HepG2 (cell line): ENCODE results near the gene NEK11. TPM values are rescaled to one million over a fixed set of nuclear protein-coding genes. Genes with fewer than 3 reads are reported as not detected.
A peak's percentile ranks its signal among the peaks of the same experiment; 100 is the strongest.

Experiments used
- ADNP ChIP-seq: sonication (generic); formaldehyde crosslinking; IDR thresholded peaks from 2 replicates; pipeline ENCODE4 v1.4.0; 2020; ENCODE audit warnings: missing genetic modification reagents
- ATF7-NPFF ChIP-seq: sonication (generic); formaldehyde crosslinking; IDR thresholded peaks from 2 replicates; pipeline ENCODE4 v1.8.1; 2023; ENCODE audit warnings: mild to moderate bottlenecking, low read depth, missing genetic modification reagents, moderate library complexity
- ATRX ChIP-seq: sonication (generic); formaldehyde crosslinking; IDR thresholded peaks from 2 replicates; pipeline ENCODE4 v1.4.0; 2020; ENCODE audit warnings: missing genetic modification reagents, borderline replicate concordance
- IKZF1 ChIP-seq: fragments of 450-650 bp; IDR thresholded peaks from 2 replicates; pipeline ENCODE4 v1.7.1; 2016
- NAIF1 ChIP-seq: sonication (generic); formaldehyde crosslinking; IDR thresholded peaks from 2 replicates; pipeline ENCODE4 v1.5.0; 2020; ENCODE audit warnings: mild to moderate bottlenecking, missing genetic modification reagents, borderline replicate concordance
- ONECUT2 ChIP-seq: sonication (generic); formaldehyde crosslinking; IDR thresholded peaks from 2 replicates; pipeline ENCODE4 v1.4.0; 2020; ENCODE audit warnings: missing genetic modification reagents
- ZBTB42 ChIP-seq: sonication (generic); formaldehyde crosslinking; IDR thresholded peaks from 2 replicates; pipeline ENCODE4 v1.5.0; 2020; ENCODE audit warnings: mild to moderate bottlenecking, missing genetic modification reagents
- ZNF558 ChIP-seq: sonication (generic); formaldehyde crosslinking; IDR thresholded peaks from 2 replicates; pipeline ENCODE4 v1.9.0; 2022; ENCODE audit warnings: mild to moderate bottlenecking, missing genetic modification reagents, borderline replicate concordance
- polyA plus RNA-seq, 8 experiments: library from polyadenylated mRNA; depleted of rRNA in 3 of 8; stranded (reverse) in 7 of 8; unstranded in 1 of 8; fragments of >200 nt; fragmentation: Illumina TruSeq in 4 of 8; extraction: Trizol in 4 of 8; gene quantifications; 2 replicates each; pipeline versions ENCODE4 v1.2.1 to v1.2.3, GENCODE V29; 2011 to 2016; ENCODE audit warnings: low read depth in 4 of 8, missing spikeins in 1 of 8, mixed read lengths in 1 of 8; ENCODE audit not compliant: insufficient read depth in 1 of 8
- total RNA-seq, 5 experiments: library from RNA; depleted of rRNA; stranded (reverse); fragments of >200 nt; fragmentation: Illumina TruSeq; extraction: Trizol; gene quantifications; 2 replicates each; pipeline ENCODE4 v1.2.3, GENCODE V29; 2016; ENCODE audit warnings: low read depth in 1 of 5
- TF ChIP-seq, protein P1 (sequence below): sonication (generic); formaldehyde crosslinking; IDR thresholded peaks from 2 replicates; pipeline ENCODE4 v1.4.0; 2020; ENCODE audit warnings: missing genetic modification reagents
- TF ChIP-seq, protein P2 (sequence below): sonication (generic); formaldehyde crosslinking; IDR thresholded peaks from 2 replicates; pipeline ENCODE4 v1.5.0; 2020; ENCODE audit warnings: missing genetic modification reagents, mild to moderate bottlenecking, borderline replicate concordance
- TF ChIP-seq, protein P3 (sequence below): IDR thresholded peaks from 2 replicates; pipeline ENCODE4 v1.6.1; 2018; ENCODE audit warnings: missing genetic modification reagents
- TF ChIP-seq, protein P4 (sequence below): sonication (generic); formaldehyde crosslinking; IDR thresholded peaks from 2 replicates; pipeline ENCODE4 v1.8.0; 2022; ENCODE audit warnings: mild to moderate bottlenecking, missing genetic modification reagents
- TF ChIP-seq, protein P5 (sequence below): sonication (generic); formaldehyde crosslinking; IDR thresholded peaks from 2 replicates; pipeline ENCODE4 v1.4.0; 2020; ENCODE audit warnings: missing genetic modification reagents
- TF ChIP-seq, protein P6 (sequence below): sonication (generic); formaldehyde crosslinking; conservative IDR thresholded peaks from 2 replicates; pipeline ENCODE4 v1.4.0; 2020; ENCODE audit warnings: missing genetic modification reagents
- TF ChIP-seq, protein P7 (sequence below): sonication (generic); formaldehyde crosslinking; IDR thresholded peaks from 2 replicates; pipeline ENCODE4 v1.4.0; 2020; ENCODE audit warnings: missing genetic modification reagents

Gene NEK11
- total and polyA plus RNA-seq, 2 of the 13 experiments (the other 11 are each of a cell fraction or from before 2014, with no cell fraction given): 0.95 to 2.2 TPM

DNA sequence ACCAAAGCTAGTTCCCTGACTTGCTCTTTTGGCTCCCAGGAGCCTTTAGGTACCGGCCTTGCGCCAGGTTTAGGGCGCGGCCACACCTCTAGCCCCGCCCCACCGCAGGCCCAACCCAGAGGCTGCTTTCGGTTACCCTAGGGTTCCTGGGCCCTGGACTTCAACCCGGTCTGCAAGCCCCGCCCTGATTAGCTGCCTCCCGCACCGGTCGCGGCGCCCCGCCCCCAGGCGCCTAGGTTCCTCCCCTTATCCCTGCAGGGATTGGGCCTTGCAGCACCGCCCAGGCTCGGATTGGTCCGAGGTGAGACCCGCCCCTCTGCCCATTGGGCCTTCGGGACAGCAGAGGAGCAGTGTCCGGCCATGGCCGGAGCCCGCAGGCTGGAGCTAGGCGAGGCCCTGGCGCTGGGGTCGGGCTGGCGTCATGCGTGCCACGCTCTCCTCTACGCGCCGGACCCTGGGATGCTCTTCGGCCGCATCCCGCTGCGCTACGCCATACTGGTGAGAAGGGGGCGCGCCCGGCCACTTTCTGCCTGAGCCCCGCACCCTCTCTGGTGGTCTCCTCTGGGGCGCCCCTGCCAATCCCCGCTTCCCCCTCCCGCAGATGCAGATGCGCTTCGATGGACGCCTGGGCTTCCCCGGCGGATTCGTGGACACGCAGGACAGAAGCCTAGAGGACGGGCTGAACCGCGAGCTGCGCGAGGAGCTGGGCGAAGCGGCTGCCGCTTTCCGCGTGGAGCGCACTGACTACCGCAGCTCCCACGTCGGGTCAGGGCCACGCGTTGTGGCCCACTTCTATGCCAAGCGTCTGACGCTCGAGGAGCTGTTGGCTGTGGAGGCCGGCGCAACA is 355.0 kb downstream of the NEK11 start, which contains the start of gene NUDT16 (continued):
- TF ChIP-seq, protein P1, sequence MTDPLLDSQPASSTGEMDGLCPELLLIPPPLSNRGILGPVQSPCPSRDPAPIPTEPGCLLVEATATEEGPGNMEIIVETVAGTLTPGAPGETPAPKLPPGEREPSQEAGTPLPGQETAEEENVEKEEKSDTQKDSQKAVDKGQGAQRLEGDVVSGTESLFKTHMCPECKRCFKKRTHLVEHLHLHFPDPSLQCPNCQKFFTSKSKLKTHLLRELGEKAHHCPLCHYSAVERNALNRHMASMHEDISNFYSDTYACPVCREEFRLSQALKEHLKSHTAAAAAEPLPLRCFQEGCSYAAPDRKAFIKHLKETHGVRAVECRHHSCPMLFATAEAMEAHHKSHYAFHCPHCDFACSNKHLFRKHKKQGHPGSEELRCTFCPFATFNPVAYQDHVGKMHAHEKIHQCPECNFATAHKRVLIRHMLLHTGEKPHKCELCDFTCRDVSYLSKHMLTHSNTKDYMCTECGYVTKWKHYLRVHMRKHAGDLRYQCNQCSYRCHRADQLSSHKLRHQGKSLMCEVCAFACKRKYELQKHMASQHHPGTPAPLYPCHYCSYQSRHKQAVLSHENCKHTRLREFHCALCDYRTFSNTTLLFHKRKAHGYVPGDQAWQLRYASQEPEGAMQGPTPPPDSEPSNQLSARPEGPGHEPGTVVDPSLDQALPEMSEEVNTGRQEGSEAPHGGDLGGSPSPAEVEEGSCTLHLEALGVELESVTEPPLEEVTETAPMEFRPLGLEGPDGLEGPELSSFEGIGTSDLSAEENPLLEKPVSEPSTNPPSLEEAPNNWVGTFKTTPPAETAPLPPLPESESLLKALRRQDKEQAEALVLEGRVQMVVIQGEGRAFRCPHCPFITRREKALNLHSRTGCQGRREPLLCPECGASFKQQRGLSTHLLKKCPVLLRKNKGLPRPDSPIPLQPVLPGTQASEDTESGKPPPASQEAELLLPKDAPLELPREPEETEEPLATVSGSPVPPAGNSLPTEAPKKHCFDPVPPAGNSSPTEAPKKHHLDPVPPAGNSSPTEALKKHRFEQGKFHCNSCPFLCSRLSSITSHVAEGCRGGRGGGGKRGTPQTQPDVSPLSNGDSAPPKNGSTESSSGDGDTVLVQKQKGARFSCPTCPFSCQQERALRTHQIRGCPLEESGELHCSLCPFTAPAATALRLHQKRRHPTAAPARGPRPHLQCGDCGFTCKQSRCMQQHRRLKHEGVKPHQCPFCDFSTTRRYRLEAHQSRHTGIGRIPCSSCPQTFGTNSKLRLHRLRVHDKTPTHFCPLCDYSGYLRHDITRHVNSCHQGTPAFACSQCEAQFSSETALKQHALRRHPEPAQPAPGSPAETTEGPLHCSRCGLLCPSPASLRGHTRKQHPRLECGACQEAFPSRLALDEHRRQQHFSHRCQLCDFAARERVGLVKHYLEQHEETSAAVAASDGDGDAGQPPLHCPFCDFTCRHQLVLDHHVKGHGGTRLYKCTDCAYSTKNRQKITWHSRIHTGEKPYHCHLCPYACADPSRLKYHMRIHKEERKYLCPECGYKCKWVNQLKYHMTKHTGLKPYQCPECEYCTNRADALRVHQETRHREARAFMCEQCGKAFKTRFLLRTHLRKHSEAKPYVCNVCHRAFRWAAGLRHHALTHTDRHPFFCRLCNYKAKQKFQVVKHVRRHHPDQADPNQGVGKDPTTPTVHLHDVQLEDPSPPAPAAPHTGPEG (CRISPR knock-in tag): peak; percentile 81
- TF ChIP-seq, protein P2, sequence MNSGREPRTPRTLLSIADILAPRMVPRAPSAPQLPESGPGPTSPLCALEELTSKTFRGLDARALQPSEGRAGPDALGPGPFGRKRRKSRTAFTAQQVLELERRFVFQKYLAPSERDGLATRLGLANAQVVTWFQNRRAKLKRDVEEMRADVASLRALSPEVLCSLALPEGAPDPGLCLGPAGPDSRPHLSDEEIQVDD (CRISPR knock-in tag): no peak
- TF ChIP-seq, protein P3, sequence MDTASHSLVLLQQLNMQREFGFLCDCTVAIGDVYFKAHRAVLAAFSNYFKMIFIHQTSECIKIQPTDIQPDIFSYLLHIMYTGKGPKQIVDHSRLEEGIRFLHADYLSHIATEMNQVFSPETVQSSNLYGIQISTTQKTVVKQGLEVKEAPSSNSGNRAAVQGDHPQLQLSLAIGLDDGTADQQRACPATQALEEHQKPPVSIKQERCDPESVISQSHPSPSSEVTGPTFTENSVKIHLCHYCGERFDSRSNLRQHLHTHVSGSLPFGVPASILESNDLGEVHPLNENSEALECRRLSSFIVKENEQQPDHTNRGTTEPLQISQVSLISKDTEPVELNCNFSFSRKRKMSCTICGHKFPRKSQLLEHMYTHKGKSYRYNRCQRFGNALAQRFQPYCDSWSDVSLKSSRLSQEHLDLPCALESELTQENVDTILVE: 0 out of 2 replicates have a peak, but pooled peaks have one; percentile 67
- TF ChIP-seq ZNF558 (CRISPR knock-in tag) (peak; percentile 87; the same call in 1 of the 2 replicates), ATRX (CRISPR knock-in tag) (no peak), ONECUT2 (CRISPR knock-in tag) (no peak; the same call in 1 of the 2 replicates), NAIF1 (CRISPR knock-in tag) (no peak), ZBTB42 (CRISPR knock-in tag) (0 out of 2 replicates have a peak, but pooled peaks have one; percentile 48), ATF7-NPFF (CRISPR knock-in tag) (peak; percentile 76; the same call in 1 of the 2 replicates), IKZF1 (no peak), ADNP (no peak)
- TF ChIP-seq, protein P4, sequence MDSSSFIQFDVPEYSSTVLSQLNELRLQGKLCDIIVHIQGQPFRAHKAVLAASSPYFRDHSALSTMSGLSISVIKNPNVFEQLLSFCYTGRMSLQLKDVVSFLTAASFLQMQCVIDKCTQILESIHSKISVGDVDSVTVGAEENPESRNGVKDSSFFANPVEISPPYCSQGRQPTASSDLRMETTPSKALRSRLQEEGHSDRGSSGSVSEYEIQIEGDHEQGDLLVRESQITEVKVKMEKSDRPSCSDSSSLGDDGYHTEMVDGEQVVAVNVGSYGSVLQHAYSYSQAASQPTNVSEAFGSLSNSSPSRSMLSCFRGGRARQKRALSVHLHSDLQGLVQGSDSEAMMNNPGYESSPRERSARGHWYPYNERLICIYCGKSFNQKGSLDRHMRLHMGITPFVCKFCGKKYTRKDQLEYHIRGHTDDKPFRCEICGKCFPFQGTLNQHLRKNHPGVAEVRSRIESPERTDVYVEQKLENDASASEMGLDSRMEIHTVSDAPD: no peak; the same call in 1 of the 2 replicates
- TF ChIP-seq, protein P5, sequence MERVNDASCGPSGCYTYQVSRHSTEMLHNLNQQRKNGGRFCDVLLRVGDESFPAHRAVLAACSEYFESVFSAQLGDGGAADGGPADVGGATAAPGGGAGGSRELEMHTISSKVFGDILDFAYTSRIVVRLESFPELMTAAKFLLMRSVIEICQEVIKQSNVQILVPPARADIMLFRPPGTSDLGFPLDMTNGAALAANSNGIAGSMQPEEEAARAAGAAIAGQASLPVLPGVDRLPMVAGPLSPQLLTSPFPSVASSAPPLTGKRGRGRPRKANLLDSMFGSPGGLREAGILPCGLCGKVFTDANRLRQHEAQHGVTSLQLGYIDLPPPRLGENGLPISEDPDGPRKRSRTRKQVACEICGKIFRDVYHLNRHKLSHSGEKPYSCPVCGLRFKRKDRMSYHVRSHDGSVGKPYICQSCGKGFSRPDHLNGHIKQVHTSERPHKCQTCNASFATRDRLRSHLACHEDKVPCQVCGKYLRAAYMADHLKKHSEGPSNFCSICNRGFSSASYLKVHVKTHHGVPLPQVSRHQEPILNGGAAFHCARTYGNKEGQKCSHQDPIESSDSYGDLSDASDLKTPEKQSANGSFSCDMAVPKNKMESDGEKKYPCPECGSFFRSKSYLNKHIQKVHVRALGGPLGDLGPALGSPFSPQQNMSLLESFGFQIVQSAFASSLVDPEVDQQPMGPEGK: no peak
- TF ChIP-seq, protein P6, sequence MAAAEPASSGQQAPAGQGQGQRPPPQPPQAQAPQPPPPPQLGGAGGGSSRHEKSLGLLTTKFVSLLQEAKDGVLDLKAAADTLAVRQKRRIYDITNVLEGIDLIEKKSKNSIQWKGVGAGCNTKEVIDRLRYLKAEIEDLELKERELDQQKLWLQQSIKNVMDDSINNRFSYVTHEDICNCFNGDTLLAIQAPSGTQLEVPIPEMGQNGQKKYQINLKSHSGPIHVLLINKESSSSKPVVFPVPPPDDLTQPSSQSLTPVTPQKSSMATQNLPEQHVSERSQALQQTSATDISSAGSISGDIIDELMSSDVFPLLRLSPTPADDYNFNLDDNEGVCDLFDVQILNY (CRISPR knock-in tag): no peak
- TF ChIP-seq, protein P7, sequence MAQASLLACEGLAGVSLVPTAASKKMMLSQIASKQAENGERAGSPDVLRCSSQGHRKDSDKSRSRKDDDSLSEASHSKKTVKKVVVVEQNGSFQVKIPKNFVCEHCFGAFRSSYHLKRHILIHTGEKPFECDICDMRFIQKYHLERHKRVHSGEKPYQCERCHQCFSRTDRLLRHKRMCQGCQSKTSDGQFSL (CRISPR knock-in tag): peak; percentile 28; the same call in 1 of the 2 replicates
